OCI-LY3 (cell line): ENCODE measurements around the gene TREM1.

Experiments
- H2AFZ ChIP-seq: fragments of 200-600, 300-600 bp; shearing (Covaris generic); 2 replicates; pipeline ENCODE4 v1.6.0; 2014; ENCODE audit warnings: antibody characterized with exemption, low read depth, low read length
- H3K27ac ChIP-seq: fragments of 200-600, 300-600 bp; sonication (generic); 2 replicates; pipeline ENCODE4 v1.5.1; 2014; ENCODE audit warnings: mild to moderate bottlenecking, low read length, moderate library complexity, mixed read lengths
- H3K27me3 ChIP-seq: fragments of 200-600, 300-600 bp; sonication (generic); 2 replicates; pipeline ENCODE4 v1.6.1; 2014; ENCODE audit warnings: low read depth, low read length, mixed read lengths
- H3K36me3 ChIP-seq: fragments of 200-600, 300-600 bp; sonication (generic); replicated peaks from 2 replicates; pipeline ENCODE3; 2014; ENCODE audit warnings: low read depth, low read length, mixed read lengths
- H3K4me1 ChIP-seq: fragments of 300-600, 200-600 bp; sonication (generic); 2 replicates; pipeline ENCODE4 v1.6.1; 2014; ENCODE audit warnings: low read length, mixed read lengths
- H3K4me2 ChIP-seq: fragments of 200-600, 300-600 bp; sonication (generic); 2 replicates; pipeline ENCODE4 v1.6.1; 2014; ENCODE audit warnings: low read length, mixed read lengths
- H3K4me3 ChIP-seq: fragments of 300-600, 200-600 bp; sonication (generic); 2 replicates; pipeline ENCODE4 v1.5.1; 2014; ENCODE audit warnings: antibody characterized with exemption, mild to moderate bottlenecking, low read length, moderate library complexity
- H3K79me2 ChIP-seq: fragments of 300-600, 200-600 bp; shearing (Covaris generic); 2 replicates; pipeline ENCODE4 v1.6.1; 2014; ENCODE audit warnings: mild to moderate bottlenecking, low read length, mixed read lengths
- H3K9ac ChIP-seq: fragments of 300-600, 200-600 bp; shearing (Covaris generic); 2 replicates; pipeline ENCODE4 v1.6.0; 2014; ENCODE audit warnings: mild to moderate bottlenecking, low read length, moderate library complexity
- H3K9me3 ChIP-seq: fragments of 200-600, 300-600 bp; shearing (Covaris generic); 2 replicates; pipeline ENCODE4 v1.6.1; 2014; ENCODE audit warnings: low read length, mixed read lengths; ENCODE audit not compliant: insufficient read depth
- H4K20me1 ChIP-seq: fragments of 200-600, 300-600 bp; sonication (generic); 2 replicates; pipeline ENCODE4 v1.6.1; 2016; ENCODE audit warnings: low read length, mixed read lengths; ENCODE audit not compliant: insufficient read depth
- EZH2phosphoT487 ChIP-seq: fragments of 200-600 bp; shearing (Covaris generic); IDR thresholded peaks from 2 replicates; pipeline ENCODE4 v1.6.1; 2018; ENCODE audit warnings: antibody characterized with exemption, mixed run types, low read depth
- TF ChIP-seq, protein P1 (sequence below): fragments of 200-600, 300-600 bp; sonication (generic); IDR thresholded peaks from 2 replicates; pipeline ENCODE4 v1.5.1; 2014; ENCODE audit warnings: antibody characterized with exemption, low read length, low read depth

TREM1 gene

DNA sequence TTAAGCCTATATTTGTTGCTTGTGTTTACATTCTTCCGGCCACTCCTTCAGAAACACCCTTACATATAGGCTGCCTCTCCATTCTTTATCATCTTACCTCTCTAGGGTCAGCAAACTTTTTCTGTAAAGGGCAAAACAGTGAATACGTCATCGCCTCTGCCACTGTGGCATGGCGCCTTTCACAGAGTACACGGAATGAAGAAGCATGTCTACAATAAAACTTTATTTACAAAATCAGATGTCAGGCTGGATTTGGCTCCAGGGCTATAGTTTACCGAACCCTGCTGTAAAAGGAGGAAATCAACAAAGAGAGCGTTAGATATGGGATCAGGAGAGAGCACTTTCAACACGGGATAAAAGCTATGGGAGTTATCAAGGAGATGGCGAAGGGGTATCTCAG is 39.6 kb upstream of the TREM1 start:
- no peak overlapping the region for H2AFZ ChIP-seq
- no peaks in the 10 kb centered on the region for H3K79me2 ChIP-seq
- H3K4me1 ChIP-seq = no peaks in the 10 kb centered on the region
- no peak overlapping the region for H3K4me3 ChIP-seq
- peaks cover 59% of the 10 kb centered on the region for H3K27me3 ChIP-seq
- no peaks in the 10 kb centered on the region for H4K20me1 ChIP-seq
- no peak overlapping the region for H3K4me2 ChIP-seq
- TF ChIP-seq EZH2phosphoT487 = no peak
- TF ChIP-seq, protein P1, sequence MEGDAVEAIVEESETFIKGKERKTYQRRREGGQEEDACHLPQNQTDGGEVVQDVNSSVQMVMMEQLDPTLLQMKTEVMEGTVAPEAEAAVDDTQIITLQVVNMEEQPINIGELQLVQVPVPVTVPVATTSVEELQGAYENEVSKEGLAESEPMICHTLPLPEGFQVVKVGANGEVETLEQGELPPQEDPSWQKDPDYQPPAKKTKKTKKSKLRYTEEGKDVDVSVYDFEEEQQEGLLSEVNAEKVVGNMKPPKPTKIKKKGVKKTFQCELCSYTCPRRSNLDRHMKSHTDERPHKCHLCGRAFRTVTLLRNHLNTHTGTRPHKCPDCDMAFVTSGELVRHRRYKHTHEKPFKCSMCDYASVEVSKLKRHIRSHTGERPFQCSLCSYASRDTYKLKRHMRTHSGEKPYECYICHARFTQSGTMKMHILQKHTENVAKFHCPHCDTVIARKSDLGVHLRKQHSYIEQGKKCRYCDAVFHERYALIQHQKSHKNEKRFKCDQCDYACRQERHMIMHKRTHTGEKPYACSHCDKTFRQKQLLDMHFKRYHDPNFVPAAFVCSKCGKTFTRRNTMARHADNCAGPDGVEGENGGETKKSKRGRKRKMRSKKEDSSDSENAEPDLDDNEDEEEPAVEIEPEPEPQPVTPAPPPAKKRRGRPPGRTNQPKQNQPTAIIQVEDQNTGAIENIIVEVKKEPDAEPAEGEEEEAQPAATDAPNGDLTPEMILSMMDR = no peak
- no peaks in the 10 kb centered on the region for H3K9me3 ChIP-seq
- H3K36me3 ChIP-seq = no peaks in the 10 kb centered on the region
- H3K27ac ChIP-seq = no peak overlapping the region
- H3K9ac ChIP-seq = no peak overlapping the region

DNA sequence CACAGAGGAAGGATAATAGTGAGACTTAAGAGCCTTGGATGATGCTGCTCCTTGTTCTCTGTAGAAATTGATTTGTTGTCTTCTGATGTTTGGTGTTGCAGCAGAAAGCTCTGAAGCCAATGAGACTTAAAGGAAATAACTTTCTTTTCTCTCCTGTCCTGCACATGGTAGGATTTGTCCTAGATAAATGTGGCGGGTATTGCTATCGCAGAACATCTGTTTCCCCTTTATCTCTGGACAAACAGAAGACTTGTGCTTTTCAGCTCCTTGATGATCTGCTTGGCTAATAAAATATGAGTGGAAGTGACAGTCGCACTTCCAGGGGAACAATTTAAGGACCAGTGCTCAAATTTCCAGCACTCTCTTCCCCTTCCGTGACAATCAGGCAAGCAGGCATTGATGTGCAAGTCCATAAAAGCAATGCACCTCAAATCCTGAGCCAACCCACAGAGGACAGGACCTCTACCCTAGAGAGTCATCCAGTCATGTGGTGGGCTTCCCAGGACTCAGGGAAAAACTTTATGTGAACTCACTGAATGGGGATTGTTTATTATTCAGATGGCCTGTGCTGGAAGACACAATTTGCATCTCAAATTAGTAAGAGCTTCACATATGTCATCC is 39.1 kb upstream of the TREM1 start:
- H3K9me3 ChIP-seq = no peaks in the 10 kb centered on the region
- H4K20me1 ChIP-seq = no peaks in the 10 kb centered on the region
- 0 out of 2 replicates have a peak, but pooled peaks have one; percentile 15 for TF ChIP-seq EZH2phosphoT487
- TF ChIP-seq, protein P1 = no peak
- no peak overlapping the region for H3K9ac ChIP-seq
- H2AFZ ChIP-seq = no peak overlapping the region
- H3K4me2 ChIP-seq = no peak overlapping the region
- no peak overlapping the region for H3K27ac ChIP-seq
- no peak overlapping the region for H3K4me3 ChIP-seq
- no peaks in the 10 kb centered on the region for H3K79me2 ChIP-seq
- H3K27me3 ChIP-seq = peaks cover 59% of the 10 kb centered on the region
- no peaks in the 10 kb centered on the region for H3K36me3 ChIP-seq
- no peaks in the 10 kb centered on the region for H3K4me1 ChIP-seq

DNA sequence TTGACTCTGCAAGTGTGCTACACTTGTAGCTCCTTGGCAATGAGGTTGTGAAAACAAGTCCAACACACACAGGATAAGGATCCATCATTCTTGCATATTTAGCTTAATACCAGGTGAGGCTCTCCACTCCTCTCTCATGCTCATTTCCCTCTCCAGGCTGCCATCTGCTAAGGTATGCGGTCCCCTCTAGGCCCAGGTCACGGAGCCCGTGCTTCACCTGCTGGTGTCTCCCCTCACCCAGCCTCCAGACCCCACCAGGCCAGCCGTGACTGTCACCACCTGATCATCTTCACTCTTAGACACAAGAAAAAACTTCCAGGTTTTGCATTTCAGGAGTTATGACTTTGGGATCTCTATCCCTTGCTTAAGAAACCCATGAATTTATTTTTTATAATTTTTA is 34.7 kb upstream of the TREM1 start:
- TF ChIP-seq, protein P1 = no peak
- TF ChIP-seq EZH2phosphoT487 = no peak
- Histone ChIP-seq H3K4me2 (no peak overlapping the region), H3K79me2 (no peaks in the 10 kb centered on the region), H4K20me1 (no peaks in the 10 kb centered on the region), H3K27ac (no peak overlapping the region), H3K4me3 (no peak overlapping the region), H3K4me1 (peaks cover 9% of the 10 kb centered on the region), H3K27me3 (peaks cover 44% of the 10 kb centered on the region), H3K9ac (no peak overlapping the region), H3K36me3 (no peaks in the 10 kb centered on the region), H3K9me3 (no peaks in the 10 kb centered on the region), H2AFZ (no peak overlapping the region)

DNA sequence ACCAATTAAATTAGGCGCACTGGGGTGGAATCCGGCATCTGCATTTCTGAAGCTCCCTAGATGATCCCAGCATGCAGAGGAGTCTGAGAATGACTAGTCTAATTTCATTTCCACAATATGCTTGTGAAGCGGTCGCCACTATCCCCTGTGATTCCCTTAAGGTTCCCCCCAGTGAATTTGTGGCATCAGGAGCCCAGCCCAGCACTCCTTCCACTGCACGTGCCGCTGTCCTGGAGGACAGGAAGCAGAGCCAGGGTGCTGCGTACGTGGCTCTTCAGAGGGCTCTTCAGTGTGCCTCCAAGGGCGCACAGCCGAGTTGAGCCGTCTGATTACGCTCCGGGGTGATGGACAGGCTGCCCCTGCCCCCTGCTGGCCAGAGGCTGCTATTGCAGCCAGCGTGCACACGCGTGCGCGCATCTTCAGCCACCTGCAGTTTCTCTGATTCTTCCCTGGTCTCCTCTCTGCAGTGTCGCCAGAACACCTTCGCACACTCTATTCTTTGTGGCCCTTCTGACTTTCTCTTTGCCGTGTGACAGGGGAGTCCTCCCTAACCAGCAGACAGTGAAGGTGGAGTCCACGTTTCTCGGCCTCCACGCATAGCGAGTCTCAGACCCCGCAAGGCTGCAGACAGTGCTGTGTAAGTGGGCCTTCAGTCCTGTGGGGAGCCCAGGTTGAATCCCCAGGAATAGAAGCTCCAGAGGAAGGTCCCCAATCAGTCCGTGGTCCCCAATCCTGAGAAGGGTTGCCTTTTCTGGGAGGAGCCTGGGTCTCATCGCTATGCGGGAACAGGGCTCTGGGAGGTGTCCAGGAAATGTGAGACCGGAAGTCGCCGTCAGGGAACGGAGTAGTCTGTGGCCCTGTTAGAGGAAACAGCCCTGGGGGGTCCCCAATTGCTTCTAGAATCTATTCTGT is 32.4 kb upstream of the TREM1 start:
- H3K36me3 ChIP-seq = no peaks in the 10 kb centered on the region
- H3K4me3 ChIP-seq = peak overlapping the region; percentile 75
- H2AFZ ChIP-seq = peak overlapping the region; percentile 86
- H4K20me1 ChIP-seq = no peaks in the 10 kb centered on the region
- H3K4me1 ChIP-seq = peaks cover 9% of the 10 kb centered on the region
- peaks cover 47% of the 10 kb centered on the region for H3K27me3 ChIP-seq
- peak overlapping the region; percentile 57 for H3K9ac ChIP-seq
- no peak overlapping the region for H3K27ac ChIP-seq
- H3K4me2 ChIP-seq = peak overlapping the region; percentile 82
- no peaks in the 10 kb centered on the region for H3K79me2 ChIP-seq
- H3K9me3 ChIP-seq = no peaks in the 10 kb centered on the region
- no peak for TF ChIP-seq EZH2phosphoT487
- TF ChIP-seq, protein P1 = peak; percentile 99
